ENCODE results near the gene MTRF1.

- no peak for TF ChIP-seq CTCF (IDR thresholded peaks at IDR 0.05)
- no peak for TF ChIP-seq POLR2AphosphoS5 (IDR thresholded peaks at IDR 0.05)
These were observed 48.8 kb upstream of the MTRF1 start for GRCh38 chr13:41312176-41312500.

Data from prostate gland (tissue), 2 donors.